Mesothelial cell of epicardium (in vitro differentiated cells): Measurements from ENCODE around the gene BMAL1. TPM values are rescaled to one million over a fixed set of nuclear protein-coding genes. Genes with fewer than 3 reads are reported as not detected.

ENCODE experiments used
- DNase-seq, 2 experiments: peaks; one replicate each; pipeline ENCODE4 v3.0.0; 2021; ENCODE audit warnings: low spot score in 2 of 2; ENCODE audit not compliant: unreplicated experiment in 2 of 2
- H3K27ac Mint-ChIP-seq: 2 replicates; pipeline ENCODE4 v1.8.0; 2021; ENCODE audit warnings: mixed read lengths
- H3K27me3 Mint-ChIP-seq: 2 replicates; pipeline ENCODE4 v1.8.0; 2021; ENCODE audit warnings: low read depth, mixed read lengths
- H3K36me3 Mint-ChIP-seq: 2 replicates; pipeline ENCODE4 v1.8.0; 2021; ENCODE audit warnings: mixed read lengths
- H3K4me1 Mint-ChIP-seq: 2 replicates; pipeline ENCODE4 v1.8.0; 2021; ENCODE audit warnings: mixed read lengths
- H3K4me3 Mint-ChIP-seq: 2 replicates; pipeline ENCODE4 v1.8.0; 2021; ENCODE audit warnings: mild to moderate bottlenecking, moderate library complexity, mixed read lengths
- H3K9me3 Mint-ChIP-seq: 2 replicates; pipeline ENCODE4 v1.8.0; 2021; ENCODE audit warnings: mixed read lengths
- total RNA-seq: library from RNA; stranded (reverse); gene quantifications from 3 replicates; pipeline ENCODE4 v1.2.1, GENCODE V29; 2021
- TF ChIP-seq, protein P1 (sequence below): fragments of 200-600 bp; sonication (generic); IDR thresholded peaks from one replicate; pipeline ENCODE4 v1.5.0; 2021; ENCODE audit warnings: antibody characterized with exemption; ENCODE audit not compliant: unreplicated experiment

The BMAL1 gene
- total RNA-seq, 1 donor from 2014 or later = 6.7 TPM

DNA sequence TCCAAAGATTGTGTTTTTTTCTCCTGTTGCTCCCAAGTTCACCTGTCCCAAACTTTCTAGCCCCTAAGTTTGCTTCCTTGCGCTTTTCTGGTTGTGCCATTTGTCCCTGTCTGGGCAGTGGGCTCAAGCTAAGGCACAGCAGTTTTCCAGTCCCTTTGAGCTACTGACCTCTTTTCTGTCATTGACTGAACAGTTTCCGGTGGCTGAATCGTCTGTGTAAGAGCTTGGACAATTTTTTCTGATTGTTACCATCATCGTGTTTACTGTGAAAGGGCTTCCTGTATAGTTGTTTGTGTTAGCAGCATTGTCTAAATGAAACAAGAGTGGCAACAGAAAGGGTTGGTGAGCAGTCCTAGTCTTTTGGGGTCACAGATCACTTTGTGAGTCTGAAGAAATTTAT lies 49.8 kb downstream of the BMAL1 start:
- H3K27me3 Mint-ChIP-seq = no peaks in the 10 kb centered on the region
- no peak overlapping the region for H3K4me3 Mint-ChIP-seq
- TF ChIP-seq, protein P1, sequence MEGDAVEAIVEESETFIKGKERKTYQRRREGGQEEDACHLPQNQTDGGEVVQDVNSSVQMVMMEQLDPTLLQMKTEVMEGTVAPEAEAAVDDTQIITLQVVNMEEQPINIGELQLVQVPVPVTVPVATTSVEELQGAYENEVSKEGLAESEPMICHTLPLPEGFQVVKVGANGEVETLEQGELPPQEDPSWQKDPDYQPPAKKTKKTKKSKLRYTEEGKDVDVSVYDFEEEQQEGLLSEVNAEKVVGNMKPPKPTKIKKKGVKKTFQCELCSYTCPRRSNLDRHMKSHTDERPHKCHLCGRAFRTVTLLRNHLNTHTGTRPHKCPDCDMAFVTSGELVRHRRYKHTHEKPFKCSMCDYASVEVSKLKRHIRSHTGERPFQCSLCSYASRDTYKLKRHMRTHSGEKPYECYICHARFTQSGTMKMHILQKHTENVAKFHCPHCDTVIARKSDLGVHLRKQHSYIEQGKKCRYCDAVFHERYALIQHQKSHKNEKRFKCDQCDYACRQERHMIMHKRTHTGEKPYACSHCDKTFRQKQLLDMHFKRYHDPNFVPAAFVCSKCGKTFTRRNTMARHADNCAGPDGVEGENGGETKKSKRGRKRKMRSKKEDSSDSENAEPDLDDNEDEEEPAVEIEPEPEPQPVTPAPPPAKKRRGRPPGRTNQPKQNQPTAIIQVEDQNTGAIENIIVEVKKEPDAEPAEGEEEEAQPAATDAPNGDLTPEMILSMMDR = no peak

DNA sequence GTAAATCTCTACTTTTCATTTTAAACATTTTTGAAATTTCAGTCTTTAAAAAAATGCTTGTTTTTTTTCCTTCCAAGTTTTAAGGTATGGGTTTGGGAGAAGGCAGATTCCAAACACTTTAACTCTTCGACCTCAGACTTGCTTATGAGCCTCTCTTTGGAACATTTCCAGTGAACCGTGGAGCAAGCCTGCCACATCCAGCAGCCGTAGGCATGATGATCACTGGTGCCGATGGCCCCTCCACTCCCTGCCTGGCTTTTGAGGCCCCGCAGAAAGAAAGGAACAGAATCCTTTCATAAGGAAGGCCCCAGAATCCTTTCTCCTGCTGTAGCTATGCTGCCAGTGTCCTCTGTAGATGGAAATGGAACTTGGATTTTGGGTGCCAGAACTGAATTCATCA lies 50.7 kb downstream of the BMAL1 start:
- H3K9me3 Mint-ChIP-seq = no peaks in the 10 kb centered on the region
- DNase-seq = no peak
- peaks cover 4% of the 10 kb centered on the region for H3K4me1 Mint-ChIP-seq
- H3K27me3 Mint-ChIP-seq = no peaks in the 10 kb centered on the region
- no peak overlapping the region for H3K27ac Mint-ChIP-seq
- TF ChIP-seq, protein P1 = no peak
- H3K36me3 Mint-ChIP-seq = no peaks in the 10 kb centered on the region
- H3K4me3 Mint-ChIP-seq = no peak overlapping the region

More for the DNA sequence above, 49.8 kb downstream of the BMAL1 start:
- no peaks in the 10 kb centered on the region for H3K9me3 Mint-ChIP-seq
- H3K36me3 Mint-ChIP-seq = no peaks in the 10 kb centered on the region
- DNase-seq = no peak
- H3K4me1 Mint-ChIP-seq = peaks cover 4% of the 10 kb centered on the region
- H3K27ac Mint-ChIP-seq = no peak overlapping the region

DNA sequence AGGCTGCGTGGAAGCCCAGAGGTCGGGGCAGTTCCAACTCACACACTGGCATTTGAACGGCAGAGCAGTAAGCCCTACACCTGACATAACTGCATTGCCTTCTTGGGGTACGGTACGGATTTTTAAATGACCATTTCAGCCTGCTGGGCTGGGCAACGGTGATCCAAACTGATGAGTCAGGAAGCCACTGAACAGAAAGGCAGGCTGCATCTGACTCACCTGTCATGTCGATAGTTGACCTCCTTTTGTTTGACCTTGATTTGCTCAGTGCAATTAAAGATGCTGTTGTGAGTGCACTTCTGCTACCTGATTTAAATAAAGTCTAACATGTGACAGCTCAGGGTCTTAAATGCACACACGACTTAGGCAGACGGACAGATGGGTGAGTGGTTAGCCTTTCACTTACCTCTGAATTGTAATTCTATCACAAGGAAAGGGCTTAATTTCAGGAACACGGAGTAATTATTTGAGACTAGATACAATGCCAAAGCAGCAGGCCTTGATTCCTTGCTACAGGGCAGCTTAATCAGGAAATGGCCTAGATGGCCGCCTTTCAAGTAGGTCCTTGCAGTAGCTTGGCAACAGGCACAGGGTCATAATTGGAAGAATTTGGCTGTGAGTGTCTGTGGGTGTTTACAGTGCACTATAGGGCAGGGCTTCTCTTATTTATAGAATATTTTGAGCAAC lies 52.2 kb downstream of the BMAL1 start:
- H3K4me3 Mint-ChIP-seq = no peak overlapping the region
- no peaks in the 10 kb centered on the region for H3K9me3 Mint-ChIP-seq
- no peak for DNase-seq
- TF ChIP-seq, protein P1 = no peak
- H3K36me3 Mint-ChIP-seq = no peaks in the 10 kb centered on the region
- H3K4me1 Mint-ChIP-seq = peaks cover 4% of the 10 kb centered on the region
- H3K27me3 Mint-ChIP-seq = no peaks in the 10 kb centered on the region
- no peak overlapping the region for H3K27ac Mint-ChIP-seq

DNA sequence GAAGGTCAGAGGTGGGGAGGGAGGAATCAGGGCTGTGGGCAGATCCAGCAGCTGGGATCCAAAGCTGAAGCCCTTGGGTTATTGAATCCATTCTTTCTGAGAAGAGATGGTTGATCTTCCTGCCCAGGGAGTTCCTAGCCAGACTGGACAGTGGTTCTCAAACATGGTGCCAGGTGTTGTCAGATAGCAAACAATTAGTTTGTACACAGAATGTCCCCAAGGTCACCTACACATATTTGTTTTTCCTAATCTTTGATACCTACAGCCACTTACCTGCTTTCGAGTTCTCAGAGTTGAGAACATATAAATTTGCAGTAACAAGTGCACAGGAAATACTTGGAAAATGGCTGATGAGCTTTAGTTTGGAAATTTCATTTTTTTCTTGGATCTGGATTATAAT lies 54.5 kb downstream of the BMAL1 start:
- Mint-ChIP-seq H3K4me3 (no peak overlapping the region), H3K36me3 (no peaks in the 10 kb centered on the region), H3K9me3 (no peaks in the 10 kb centered on the region), H3K27ac (no peak overlapping the region), H3K4me1 (peaks cover 4% of the 10 kb centered on the region), H3K27me3 (no peaks in the 10 kb centered on the region)
- TF ChIP-seq, protein P1 = no peak
- DNase-seq = no peak

DNA sequence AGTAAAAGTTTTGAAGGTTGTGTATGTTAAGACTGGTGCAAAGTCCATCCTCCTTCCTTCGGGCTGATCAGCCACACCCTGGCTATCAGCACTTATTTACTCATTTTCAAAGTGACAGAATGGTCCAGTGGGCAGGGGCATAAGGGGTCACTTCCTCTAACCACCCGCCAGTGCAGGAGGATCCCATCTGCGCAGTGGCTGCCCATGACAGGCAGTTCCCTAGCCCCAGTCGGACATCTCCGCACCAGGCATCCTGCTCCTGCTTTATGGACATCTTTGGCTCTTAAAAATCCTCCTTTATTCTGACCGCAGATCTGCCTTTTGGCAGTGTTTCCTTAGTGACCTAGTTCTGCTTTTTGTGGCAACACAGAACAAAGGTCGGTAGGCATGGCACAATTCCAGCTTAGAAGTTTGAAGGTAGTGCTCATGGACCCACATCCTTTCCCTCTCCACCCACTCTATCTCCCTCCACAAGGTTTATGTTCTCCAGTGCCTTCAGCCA lies 55.9 kb downstream of the BMAL1 start:
- Mint-ChIP-seq H3K27me3 (no peaks in the 10 kb centered on the region), H3K4me1 (peaks cover 7% of the 10 kb centered on the region), H3K36me3 (no peaks in the 10 kb centered on the region), H3K4me3 (no peak overlapping the region), H3K27ac (no peak overlapping the region), H3K9me3 (no peaks in the 10 kb centered on the region)
- DNase-seq = no peak
- TF ChIP-seq, protein P1 = no peak
